SH-SY5Y (cell line): ENCODE data around the gene GCFC2.

Experiments used
- GATA2 ChIP-seq: IDR thresholded peaks from 2 replicates; pipeline ENCODE4 v1.6.1; 2011; ENCODE audit warnings: mild to moderate bottlenecking, low read depth, low read length
- GATA3 ChIP-seq: IDR thresholded peaks from 2 replicates; pipeline ENCODE4 v1.6.1; 2011; ENCODE audit warnings: low read depth, mild to moderate bottlenecking, low read length, moderate library complexity

DNA sequence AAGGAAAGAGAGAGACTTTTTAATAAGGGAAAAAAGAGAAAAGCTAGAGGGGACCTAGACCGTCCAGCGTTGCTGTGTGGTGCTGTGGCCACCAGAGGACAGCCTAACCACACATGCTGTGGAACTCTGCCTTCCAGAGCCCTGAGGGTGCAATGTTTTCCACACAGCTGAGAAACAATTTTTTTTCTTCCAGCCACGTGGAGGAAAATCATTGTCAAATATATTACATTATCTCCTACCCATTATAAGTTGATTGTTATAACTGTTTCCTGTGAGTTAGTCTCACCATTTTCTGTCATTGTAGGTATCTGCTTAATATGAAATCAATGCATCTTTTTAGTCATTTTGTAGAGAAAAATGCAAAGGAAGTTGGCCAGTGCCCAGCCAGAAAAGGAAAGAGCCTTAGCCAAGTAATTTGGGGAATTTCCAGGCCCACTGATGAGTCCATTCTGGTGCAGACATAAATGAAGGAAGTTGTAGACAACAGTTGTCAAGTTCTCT lies 70.0 kb downstream of the GCFC2 start:
- TF ChIP-seq GATA3 (no peak), GATA2 (no peak)
